CD4-positive, CD25-positive, alpha-beta regulatory T cell (primary cell): ENCODE results near the gene EPN2. TPM values are rescaled to one million over a fixed set of nuclear protein-coding genes. Genes with fewer than 3 reads are reported as not detected.

ENCODE experiments used
- ATAC-seq, 2 donors: fragments of 150-1000 bp; cut with Tn5 transposase; one replicate each; pipeline ENCODE4 v1.10.0; 2021; ENCODE audit warnings: low read depth in 2 of 2, moderate number of reproducible peaks in 2 of 2, moderate library complexity in 1 of 2
- DNase-seq, 3 donors: peaks; one replicate each; pipeline versions ENCODE4 v3.0.0 to v3.0.0-alpha.2; 2012 to 2022; ENCODE audit warnings: mixed read lengths in 1 of 3
- H3K27ac ChIP-seq: one replicate; pipeline ENCODE4 v1.7.0; 2013; ENCODE audit warnings: mild to moderate bottlenecking, low read length; ENCODE audit not compliant: insufficient read depth, poor library complexity, severe bottlenecking
- H3K27me3 ChIP-seq: one replicate; pipeline ENCODE4 v1.7.0; 2013; ENCODE audit warnings: low read length; ENCODE audit not compliant: control insufficient read depth, insufficient read depth
- H3K36me3 ChIP-seq: one replicate; pipeline ENCODE4 v1.7.0; 2013; ENCODE audit warnings: mild to moderate bottlenecking, low read length, moderate library complexity; ENCODE audit not compliant: control insufficient read depth, insufficient read depth
- H3K4me1 ChIP-seq: 2 replicates; pipeline ENCODE4 v1.7.0; 2013; ENCODE audit warnings: mild to moderate bottlenecking, low read length; ENCODE audit not compliant: insufficient read depth, control insufficient read depth, poor library complexity, severe bottlenecking
- H3K4me3 ChIP-seq: one replicate; pipeline ENCODE4 v1.7.0; 2013; ENCODE audit warnings: low read depth, mild to moderate bottlenecking, low read length, moderate library complexity
- H3K9me3 ChIP-seq, 2 experiments: 1 replicate in 1 of 2; 2 replicates in 1 of 2; pipeline ENCODE4 v1.7.0; 2013; ENCODE audit warnings: low read length in 2 of 2, mild to moderate bottlenecking in 1 of 2, moderate library complexity in 1 of 2; ENCODE audit not compliant: control insufficient read depth in 2 of 2
- H3K27ac Mint-ChIP-seq, 3 donors: one replicate each; pipeline ENCODE4 v1.8.0; 2020 to 2022; ENCODE audit warnings: mild to moderate bottlenecking in 3 of 3, mixed read lengths in 3 of 3, moderate library complexity in 2 of 3
- H3K27me3 Mint-ChIP-seq: one replicate; pipeline ENCODE4 v1.8.0; 2022; ENCODE audit warnings: mild to moderate bottlenecking, mixed read lengths
- H3K36me3 Mint-ChIP-seq: one replicate; pipeline ENCODE4 v1.8.0; 2020; ENCODE audit warnings: mixed read lengths
- H3K4me1 Mint-ChIP-seq, 4 donors: one replicate each; pipeline ENCODE4 v1.8.0; 2020 to 2022; ENCODE audit warnings: mixed read lengths in 4 of 4, mild to moderate bottlenecking in 1 of 4
- H3K4me3 Mint-ChIP-seq, 4 donors: one replicate each; pipeline ENCODE4 v1.8.0; 2020 to 2022; ENCODE audit warnings: mild to moderate bottlenecking in 4 of 4, mixed read lengths in 4 of 4, moderate library complexity in 3 of 4
- H3K9me3 Mint-ChIP-seq, 7 donors: one replicate each; pipeline ENCODE4 v1.8.0; 2020 to 2022; ENCODE audit warnings: mixed read lengths in 7 of 7, mild to moderate bottlenecking in 3 of 7, moderate library complexity in 2 of 7
- polyA plus RNA-seq, 4 donors: library from polyadenylated mRNA; unstranded; fragments of 300-500 nt; fragmentation: Illumina TruSeq; gene quantifications; one replicate each; pipeline ENCODE4 v1.2.3, GENCODE V29; 2021
- total RNA-seq: library from RNA; stranded (reverse); gene quantifications from one replicate; pipeline ENCODE4 v1.2.3, GENCODE V29; 2022

Gene EPN2
- total and polyA plus RNA-seq, 5 donors from 2014 or later: 7.1 to 14.9 (median 8.1) TPM

- H3K27me3 ChIP-seq: no peaks in the 10 kb centered on the region
- H3K4me3 Mint-ChIP-seq: peak overlapping the region in 3 of 4 donors; percentile 22 to 63 (median 38)
- no peak for ATAC-seq
Observed at GRCh38 chr17:19305761-19306159, 68.6 kb downstream of the EPN2 start.

GRCh38 chr17:19306160-19307111, 69.3 kb downstream of the EPN2 start:
- DNase-seq (peak; percentile 7 to 88 (median 72)), ATAC-seq (peak; percentile 84 to 92)
- Histone ChIP-seq H3K4me1 (peaks cover 25% of the 10 kb centered on the region), H3K36me3 (no peaks in the 10 kb centered on the region), H3K27me3 (no peaks in the 10 kb centered on the region), H3K4me3 (peak overlapping the region; percentile 21), H3K9me3 (no peaks in the 10 kb centered on the region), H3K27ac (peak overlapping the region; percentile 55)
- H3K4me1 Mint-ChIP-seq: peaks cover 12 to 32% (median 24%) of the 10 kb centered on the region in 4 donors
- peak overlapping the region; percentile 4 to 63 (median 36) for H3K4me3 Mint-ChIP-seq
- no peaks in the 10 kb centered on the region for H3K9me3 Mint-ChIP-seq
- no peaks in the 10 kb centered on the region for H3K27me3 Mint-ChIP-seq
- H3K36me3 Mint-ChIP-seq: no peaks in the 10 kb centered on the region
- peak overlapping the region; percentile 16 to 88 (median 81) for H3K27ac Mint-ChIP-seq

More at GRCh38 chr17:19305761-19306159, 68.6 kb downstream of the EPN2 start:
- Histone ChIP-seq H3K9me3 (no peaks in the 10 kb centered on the region), H3K4me1 (peaks cover 25% of the 10 kb centered on the region), H3K27ac (no peak overlapping the region), H3K36me3 (no peaks in the 10 kb centered on the region), H3K4me3 (peak overlapping the region; percentile 13)
- H3K4me1 Mint-ChIP-seq: peaks cover 12 to 32% (median 24%) of the 10 kb centered on the region in 4 donors
- H3K27ac Mint-ChIP-seq: peak overlapping the region in 2 of 3 donors; percentile 81 to 88
- no peaks in the 10 kb centered on the region for H3K9me3 Mint-ChIP-seq
- H3K27me3 Mint-ChIP-seq: no peaks in the 10 kb centered on the region
- DNase-seq: no peak
- H3K36me3 Mint-ChIP-seq: no peaks in the 10 kb centered on the region

GRCh38 chr17:19307521-19307920, 70.4 kb downstream of the EPN2 start:
- Mint-ChIP-seq H3K36me3 (peaks cover 1% of the 10 kb centered on the region), H3K4me3 (peak overlapping the region in 1 of 4 donors; percentile 1), H3K27me3 (no peaks in the 10 kb centered on the region), H3K27ac (peak overlapping the region in 2 of 3 donors; percentile 17 to 82), H3K9me3 (no peaks in the 10 kb centered on the region), H3K4me1 (peaks cover 12 to 32% (median 24%) of the 10 kb centered on the region in 4 donors)
- ATAC-seq (no peak), DNase-seq (no peak)
- no peak overlapping the region for H3K27ac ChIP-seq
- no peaks in the 10 kb centered on the region for H3K27me3 ChIP-seq
- no peaks in the 10 kb centered on the region for H3K9me3 ChIP-seq
- no peaks in the 10 kb centered on the region for H3K36me3 ChIP-seq
- H3K4me1 ChIP-seq: peaks cover 25% of the 10 kb centered on the region
- no peak overlapping the region for H3K4me3 ChIP-seq

DNA sequence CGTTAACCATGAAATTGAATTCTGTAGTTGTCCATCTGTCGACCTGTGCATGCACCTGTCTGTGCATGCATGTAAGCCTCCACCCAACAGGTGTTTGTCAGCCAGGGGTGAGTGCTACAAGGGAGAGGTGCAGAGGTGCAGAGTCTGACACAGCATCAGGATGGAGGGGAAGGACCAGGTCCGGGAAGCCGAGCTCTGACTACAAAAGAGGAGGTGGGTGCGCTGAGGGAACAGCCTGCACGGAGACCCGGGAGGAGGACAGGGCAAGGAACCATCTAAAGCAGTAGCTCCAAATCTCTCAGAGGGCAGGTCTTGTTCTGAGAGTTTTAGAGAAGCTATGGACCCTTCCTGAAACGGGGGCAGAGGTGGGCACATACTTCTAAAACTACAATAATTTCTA, 71.2 kb downstream of the EPN2 start:
- Mint-ChIP-seq H3K36me3 (peaks cover 5% of the 10 kb centered on the region), H3K4me3 (no peak overlapping the region), H3K9me3 (no peaks in the 10 kb centered on the region), H3K27ac (no peak overlapping the region), H3K4me1 (peaks cover 12 to 32% (median 22%) of the 10 kb centered on the region in 4 donors), H3K27me3 (no peaks in the 10 kb centered on the region)
- DNase-seq (no peak), ATAC-seq (no peak)
- no peak overlapping the region for H3K4me3 ChIP-seq
- H3K36me3 ChIP-seq: no peaks in the 10 kb centered on the region
- H3K27ac ChIP-seq: no peak overlapping the region
- H3K9me3 ChIP-seq: no peaks in the 10 kb centered on the region
- H3K27me3 ChIP-seq: no peaks in the 10 kb centered on the region
- H3K4me1 ChIP-seq: peaks cover 25% of the 10 kb centered on the region

DNA sequence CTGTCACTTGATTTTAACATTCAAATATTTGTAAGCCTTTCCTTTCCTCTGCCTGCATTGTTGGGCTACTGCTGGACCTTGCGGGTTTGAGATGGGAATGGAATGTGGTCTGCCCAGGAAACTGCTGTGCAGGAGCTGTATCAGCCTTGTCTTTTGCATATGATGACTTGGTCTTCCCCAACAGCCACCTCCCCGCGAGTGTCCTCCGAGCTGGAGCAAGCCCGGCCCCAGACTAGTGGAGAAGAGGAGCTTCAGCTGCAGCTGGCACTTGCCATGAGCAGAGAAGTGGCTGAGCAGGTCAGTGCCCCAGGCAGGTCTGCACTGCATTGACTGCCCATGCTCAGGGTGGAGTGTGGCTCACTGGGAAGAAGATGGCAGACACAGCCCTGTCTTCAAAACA, 72.5 kb downstream of the EPN2 start:
- peaks cover 12 to 28% (median 22%) of the 10 kb centered on the region in 4 donors for H3K4me1 Mint-ChIP-seq
- DNase-seq (no peak), ATAC-seq (no peak)
- no peak overlapping the region for H3K4me3 Mint-ChIP-seq
- H3K36me3 ChIP-seq: no peaks in the 10 kb centered on the region
- H3K27me3 ChIP-seq: no peaks in the 10 kb centered on the region
- H3K27ac ChIP-seq: no peak overlapping the region
- no peaks in the 10 kb centered on the region for H3K27me3 Mint-ChIP-seq
- H3K9me3 Mint-ChIP-seq: no peaks in the 10 kb centered on the region
- H3K36me3 Mint-ChIP-seq: peaks cover 11% of the 10 kb centered on the region
- peaks cover 21% of the 10 kb centered on the region for H3K4me1 ChIP-seq
- H3K27ac Mint-ChIP-seq: no peak overlapping the region
- H3K9me3 ChIP-seq: no peaks in the 10 kb centered on the region
- H3K4me3 ChIP-seq: no peak overlapping the region

GRCh38 chr17:19310151-19310550, 73.0 kb downstream of the EPN2 start:
- no peak for ATAC-seq
- H3K9me3 Mint-ChIP-seq: no peaks in the 10 kb centered on the region
- peaks cover 12 to 26% (median 21%) of the 10 kb centered on the region in 4 donors for H3K4me1 Mint-ChIP-seq
- no peak for DNase-seq
- Histone ChIP-seq H3K36me3 (no peaks in the 10 kb centered on the region), H3K27ac (no peak overlapping the region), H3K4me3 (no peak overlapping the region), H3K9me3 (no peaks in the 10 kb centered on the region), H3K4me1 (peaks cover 18% of the 10 kb centered on the region), H3K27me3 (no peaks in the 10 kb centered on the region)
- no peak overlapping the region for H3K27ac Mint-ChIP-seq
- H3K4me3 Mint-ChIP-seq: no peak overlapping the region
- H3K27me3 Mint-ChIP-seq: no peaks in the 10 kb centered on the region
- peaks cover 11% of the 10 kb centered on the region for H3K36me3 Mint-ChIP-seq

GRCh38 chr17:19311016-19311415, 73.8 kb downstream of the EPN2 start:
- Mint-ChIP-seq H3K36me3 (peaks cover 15% of the 10 kb centered on the region), H3K4me3 (no peak overlapping the region), H3K27ac (no peak overlapping the region), H3K4me1 (peaks cover 10 to 17% (median 12%) of the 10 kb centered on the region in 4 donors), H3K27me3 (peaks cover 3% of the 10 kb centered on the region), H3K9me3 (no peaks in the 10 kb centered on the region)
- Histone ChIP-seq H3K27me3 (no peaks in the 10 kb centered on the region), H3K9me3 (no peaks in the 10 kb centered on the region), H3K27ac (no peak overlapping the region), H3K4me3 (no peak overlapping the region), H3K36me3 (no peaks in the 10 kb centered on the region), H3K4me1 (peaks cover 10% of the 10 kb centered on the region)
- no peak for ATAC-seq
- no peak for DNase-seq
